ENCODE data around the gene TMEM272. TPM values are rescaled to one million over a fixed set of nuclear protein-coding genes. Genes with fewer than 3 reads are reported as not detected.

TMEM272 gene
- total and polyA plus RNA-seq, 2 of the 13 experiments (the other 11 are each of a cell fraction or from before 2014, with no cell fraction given): 0.37 to 0.62 TPM

GRCh38 chr13:51804295-51805172, 40.4 kb downstream of the TMEM272 start (continued):
- TF ChIP-seq ZNF687 (CRISPR knock-in tag; IDR thresholded peaks at IDR 0.05) (peak; percentile 74; the same call in 1 of the 2 replicates), ATF7 (IDR thresholded peaks at IDR 0.05) (no peak), ATF7 (CRISPR knock-in tag; IDR thresholded peaks at IDR 0.05) (peak; percentile 4; the same call in 1 of the 2 replicates), ASH2L (IDR thresholded peaks at IDR 0.05; ENCODE audit: insufficient read length, low read depth, low read length) (no peak), RAD21 (CRISPR knock-in tag; IDR thresholded peaks at IDR 0.05) (0 out of 2 replicates have a peak, but pooled peaks have one; percentile 6), CREM (IDR thresholded peaks at IDR 0.05) (0 out of 2 replicates have a peak, but pooled peaks have one; percentile 6), CREM (CRISPR knock-in tag; IDR thresholded peaks at IDR 0.05) (no peak), REST (IDR thresholded peaks at IDR 0.05; ENCODE audit: borderline replicate concordance in 1 of 2, low read depth in 1 of 2, low read length in 2 of 2) (no peak), ZNF414 (CRISPR knock-in tag; IDR thresholded peaks at IDR 0.05) (peak; percentile 8; the same call in 1 of the 2 replicates), PHF20 (CRISPR knock-in tag; IDR thresholded peaks at IDR 0.05) (0 out of 2 replicates have a peak, but pooled peaks have one; percentile 15), NONO (IDR thresholded peaks at IDR 0.05) (no peak), NONO (CRISPR knock-in tag; conservative IDR thresholded peaks at IDR 0.05) (0 out of 2 replicates have a peak, but pooled peaks have one; percentile 5), ZNF713 (CRISPR knock-in tag; IDR thresholded peaks at IDR 0.05) (no peak), KAT7 (CRISPR knock-in tag; IDR thresholded peaks at IDR 0.05; ENCODE audit: borderline replicate concordance) (no peak), ZNF234 (CRISPR knock-in tag; conservative IDR thresholded peaks at IDR 0.05) (no peak), HNRNPLL (IDR thresholded peaks at IDR 0.05; ENCODE audit: low read depth, low read length, poor library complexity, severe bottlenecking) (peak; percentile 34), NFE2L1 (CRISPR knock-in tag; IDR thresholded peaks at IDR 0.05; ENCODE audit: borderline replicate concordance) (no peak), RELA (CRISPR knock-in tag; IDR thresholded peaks at IDR 0.05) (0 out of 2 replicates have a peak, but pooled peaks have one; percentile 70)

Measured in HepG2 (cell line).